ENCODE results near the gene HDAC10. TPM values are rescaled to one million over a fixed set of nuclear protein-coding genes. Genes with fewer than 3 reads are reported as not detected.
"Not testable (repeated sequence)": the region's sequence is repeated elsewhere in the genome, so short reads cannot be mapped to it uniquely, and the experiment has no call there.

Gene HDAC10
- total RNA-seq, 1 donor from 2014 or later = 47.9 TPM

GRCh38 chr22:50274311-50274710 is 23.2 kb upstream of the HDAC10 start:
- DNase-seq (no peak), ATAC-seq (no peak)
- peaks cover 33% of the 10 kb centered on the region for H3K4me1 ChIP-seq
- H3K36me3 ChIP-seq = peaks cover 43% of the 10 kb centered on the region
- no peaks in the 10 kb centered on the region for H3K9me3 ChIP-seq
- H3K27me3 ChIP-seq (ENCODE audit: low read depth) = no peaks in the 10 kb centered on the region
- intact Hi-C loops (cut with DNase I) = loop anchor here (10.0 kb wide), 1 partner anchor 50 kb away; the partner anchor contains the start of gene DENND6B
- H3K27ac ChIP-seq = no peak overlapping the region
- H3K4me3 ChIP-seq = no peak overlapping the region
- TF ChIP-seq CTCF (IDR thresholded peaks at IDR 0.05) = no peak

- not testable (repeated sequence) for H3K4me3 ChIP-seq; H3K27ac ChIP-seq; H3K9me3 ChIP-seq; DNase-seq; ATAC-seq; H3K27me3 ChIP-seq (ENCODE audit: low read depth)
- H3K4me1 ChIP-seq = peaks cover 39% of the 10 kb centered on the region
- H3K36me3 ChIP-seq = peaks cover 38% of the 10 kb centered on the region
- intact Hi-C loops (cut with DNase I) = loop anchor here (10.0 kb wide), 1 partner anchor 51 kb away; the partner anchor contains the start of gene DENND6B
Measured at GRCh38 chr22:50273781-50274180, 22.7 kb upstream of the HDAC10 start.

GRCh38 chr22:50273352-50273751 is 22.3 kb upstream of the HDAC10 start:
- DNase-seq; H3K9me3 ChIP-seq; ATAC-seq; H3K4me3 ChIP-seq; H3K27ac ChIP-seq; H3K27me3 ChIP-seq (ENCODE audit: low read depth): not testable (repeated sequence)
- intact Hi-C loops (cut with DNase I) = loop anchor here (10.0 kb wide), 1 partner anchor 51 kb away; the partner anchor contains the start of gene DENND6B
- H3K36me3 ChIP-seq = peaks cover 34% of the 10 kb centered on the region
- H3K4me1 ChIP-seq = peaks cover 43% of the 10 kb centered on the region

- intact Hi-C loops (cut with DNase I) = loop anchor here (10.0 kb wide), 1 partner anchor 53 kb away; the partner anchor contains the start of gene DENND6B
- Histone ChIP-seq H3K4me1 (peaks cover 50% of the 10 kb centered on the region), H3K4me3 (peak overlapping the region; percentile 62), H3K9me3 (no peaks in the 10 kb centered on the region), H3K27ac (no peak overlapping the region), H3K27me3 (ENCODE audit: low read depth) (no peaks in the 10 kb centered on the region), H3K36me3 (peaks cover 22% of the 10 kb centered on the region)
- ATAC-seq (no peak), DNase-seq (no peak)
- TF ChIP-seq CTCF (IDR thresholded peaks at IDR 0.05) = no peak
Measured at GRCh38 chr22:50272044-50272802, 21.2 kb upstream of the HDAC10 start.

GRCh38 chr22:50271519-50271970 is 20.5 kb upstream of the HDAC10 start:
- TF ChIP-seq CTCF (IDR thresholded peaks at IDR 0.05) = peak; percentile 8
- ATAC-seq = peak; percentile 36 to 52
- intact Hi-C loops (cut with DNase I) = loop anchor here (10.0 kb wide), 1 partner anchor 53 kb away; the partner anchor contains the start of gene DENND6B
- peak overlapping the region; percentile 62 for H3K4me3 ChIP-seq
- peaks cover 49% of the 10 kb centered on the region for H3K4me1 ChIP-seq
- H3K9me3 ChIP-seq = no peaks in the 10 kb centered on the region
- peaks cover 16% of the 10 kb centered on the region for H3K36me3 ChIP-seq
- H3K27me3 ChIP-seq (ENCODE audit: low read depth) = peaks cover 3% of the 10 kb centered on the region
- peak overlapping the region; percentile 64 for H3K27ac ChIP-seq
- DNase-seq = no peak

GRCh38 chr22:50270666-50271394 is 19.8 kb upstream of the HDAC10 start:
- DNase-seq = peak; percentile 83
- TF ChIP-seq CTCF (IDR thresholded peaks at IDR 0.05) = no peak
- intact Hi-C loops (cut with DNase I) = loop anchor here (10.0 kb wide), 1 partner anchor 54 kb away; the partner anchor contains the start of gene DENND6B
- Histone ChIP-seq H3K27me3 (ENCODE audit: low read depth) (peaks cover 5% of the 10 kb centered on the region), H3K27ac (peak overlapping the region; percentile 64), H3K36me3 (peaks cover 16% of the 10 kb centered on the region), H3K9me3 (no peaks in the 10 kb centered on the region), H3K4me1 (peaks cover 45% of the 10 kb centered on the region), H3K4me3 (peak overlapping the region; percentile 62)
- ATAC-seq = peak; percentile 69 to 72

Measured in lower lobe of right lung (tissue), 2 donors.